HG02840 (cell line): ENCODE results near the gene TREML4.

Experiments
- ATAC-seq: cut with Tn5 transposase; IDR thresholded peaks from one replicate; pipeline ENCODE4 v1.9.1; 2021; ENCODE audit warnings: mild to moderate bottlenecking, moderate library complexity, moderate number of reproducible peaks; ENCODE audit not compliant: unreplicated experiment, low FRiP score

Gene TREML4

DNA sequence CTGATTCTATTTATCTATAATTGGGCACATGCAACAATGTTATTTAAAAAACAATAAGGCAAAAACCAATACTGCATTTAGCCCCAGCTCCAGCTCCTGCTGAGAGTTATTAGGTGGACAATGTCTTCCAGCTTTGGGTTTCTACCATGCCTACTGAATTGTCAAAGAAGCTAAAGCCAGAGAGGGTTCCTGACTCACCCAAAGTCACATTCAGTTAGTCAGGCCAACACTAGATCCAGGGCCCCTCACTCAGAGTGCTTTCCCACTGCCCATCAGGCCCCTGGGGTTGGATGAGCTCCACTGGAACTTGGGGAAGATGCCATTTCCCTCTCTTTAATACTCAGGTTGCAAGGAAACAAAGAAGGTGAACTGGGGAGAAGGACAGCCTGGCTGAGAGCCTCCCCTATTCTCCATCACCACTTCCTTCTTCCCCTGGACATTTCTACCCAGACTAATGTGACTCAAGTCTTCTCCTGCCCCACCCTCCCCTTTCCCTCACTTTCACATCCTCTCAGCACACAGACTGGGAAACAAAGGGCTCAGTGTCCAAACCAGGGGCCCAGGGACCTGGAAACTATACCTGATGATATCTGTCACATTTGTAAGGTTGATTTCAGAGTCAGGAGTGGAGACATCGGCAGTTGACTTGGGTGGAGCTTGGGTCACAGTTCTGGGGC, 52.4 kb downstream of the TREML4 start:
- ATAC-seq: no peak

DNA sequence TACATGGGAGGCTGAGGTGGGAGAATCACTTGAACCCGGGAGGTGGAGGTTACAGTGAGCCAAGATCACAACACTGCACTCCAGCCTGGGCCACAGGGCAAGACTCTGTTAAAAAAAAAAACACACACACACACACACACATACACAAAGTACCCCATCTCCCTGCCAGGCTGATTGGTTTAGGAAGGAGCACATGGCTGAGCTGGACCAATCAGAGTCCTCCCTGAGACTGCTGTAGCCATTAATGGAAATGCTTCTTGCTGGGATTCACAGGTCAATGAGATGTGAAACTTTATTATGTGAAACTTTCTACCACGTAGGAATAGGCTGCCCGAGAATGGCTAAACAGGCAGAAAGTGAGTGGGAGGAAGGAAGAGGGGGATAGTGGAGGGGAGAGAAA, 55.5 kb downstream of the TREML4 start:
- no peak for ATAC-seq

DNA sequence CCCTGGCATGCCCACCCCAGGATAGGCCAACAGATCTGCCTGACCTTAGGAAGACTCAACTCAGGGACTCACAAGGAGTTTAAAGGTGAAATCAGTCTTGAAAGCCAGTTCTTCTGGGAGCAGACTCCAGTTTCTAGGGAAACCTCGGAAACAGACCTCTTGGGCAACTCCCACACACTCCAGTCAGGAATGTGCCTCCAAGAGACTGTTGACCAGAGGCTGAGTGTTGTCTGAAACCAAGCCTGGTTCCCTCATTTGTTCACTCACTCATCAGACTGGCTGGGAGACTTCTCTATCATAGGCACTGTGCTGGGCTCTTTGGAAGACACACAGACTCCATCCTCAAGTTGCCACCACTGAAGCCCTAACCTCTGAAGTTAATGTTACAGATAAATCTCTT, 56.6 kb downstream of the TREML4 start:
- ATAC-seq: no peak

DNA sequence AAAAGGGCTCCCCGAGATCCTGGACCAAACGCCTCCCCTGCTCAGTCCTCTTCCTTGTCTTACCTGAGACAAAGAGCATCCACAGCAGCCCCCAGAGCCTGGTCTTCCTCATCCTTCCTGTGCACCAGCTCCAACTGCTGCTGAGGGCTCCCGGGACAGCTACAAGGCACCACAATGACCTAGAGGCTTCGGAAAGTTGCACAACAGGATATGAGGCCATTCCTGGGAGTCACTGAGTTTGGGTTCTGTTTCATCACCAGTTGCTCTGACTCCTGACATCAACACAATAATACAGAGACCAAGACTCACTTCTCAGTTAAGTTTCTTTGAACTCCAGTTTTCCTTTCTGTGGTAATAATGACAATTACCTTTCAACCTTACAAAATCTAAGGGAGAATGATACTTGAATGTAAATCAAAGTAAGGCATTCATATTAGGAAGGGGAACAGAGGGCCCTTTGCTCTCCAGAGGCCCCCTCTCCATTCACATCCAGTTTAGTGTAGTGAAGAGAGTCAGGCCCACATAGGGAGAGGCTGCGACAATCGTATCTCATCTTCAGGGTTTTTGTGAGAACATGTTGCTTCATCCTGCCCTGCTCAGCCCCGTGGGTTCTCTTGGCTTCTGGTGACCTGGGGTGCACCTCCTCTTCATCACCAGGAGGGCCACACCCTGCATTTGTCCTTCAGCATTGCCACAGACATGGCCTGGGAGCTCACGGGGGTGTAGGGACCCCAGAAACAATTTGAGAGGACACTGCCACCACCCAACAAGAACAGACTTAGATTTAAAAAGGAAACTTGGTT, 58.6 kb downstream of the TREML4 start, which contains the start of gene TREM1:
Gene TREM1 (minus strand): TSS at position 139 of the 803 bp plus-strand sequence. CDS start 27 bp downstream, at position 112.
- no peak for ATAC-seq

DNA sequence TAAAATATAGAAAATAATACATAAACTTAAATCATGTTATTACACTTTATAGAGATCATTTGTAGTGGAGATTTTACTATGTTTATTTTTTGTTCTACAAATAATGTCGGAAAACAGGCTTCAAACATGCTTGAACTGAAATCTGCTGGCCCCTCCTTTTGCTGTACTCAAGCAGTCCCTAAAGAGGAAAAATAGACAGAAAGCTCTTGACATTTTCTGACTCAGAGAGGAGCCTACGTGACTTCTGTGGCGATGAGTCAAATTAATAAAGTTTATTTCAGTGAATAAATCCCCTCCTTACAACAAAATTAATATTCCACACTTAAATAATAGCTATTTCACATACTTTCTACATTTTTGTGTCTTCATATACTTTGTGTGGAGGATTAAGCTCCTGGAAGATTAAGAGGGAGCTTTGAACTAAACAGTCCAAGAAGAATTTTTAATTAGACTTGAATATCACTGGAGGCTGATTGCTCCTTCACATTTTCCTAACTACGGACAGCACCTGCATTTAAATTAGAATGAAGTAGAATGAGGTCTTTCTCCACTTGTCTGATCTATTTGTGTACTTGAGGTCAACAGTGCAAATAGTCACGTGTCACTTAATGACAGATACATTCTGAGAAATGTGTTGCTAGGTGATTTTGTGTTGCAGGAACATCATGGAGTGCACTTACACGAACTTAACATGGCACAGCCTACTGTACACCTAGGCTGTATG, 60.0 kb downstream of the TREML4 start:
- no peak for ATAC-seq
